ENCODE measurements around the gene NFKB1.

The NFKB1 gene

GRCh38 chr4:102598086-102598761, 97.1 kb downstream of the NFKB1 start:
- DNase-seq (ENCODE audit: insufficient read length, low spot score) (no peak), FAIRE-seq (no peak)
- no peak for TF ChIP-seq CTCF (IDR thresholded peaks at IDR 0.05; ENCODE audit: insufficient read depth, missing control alignments)

DNA sequence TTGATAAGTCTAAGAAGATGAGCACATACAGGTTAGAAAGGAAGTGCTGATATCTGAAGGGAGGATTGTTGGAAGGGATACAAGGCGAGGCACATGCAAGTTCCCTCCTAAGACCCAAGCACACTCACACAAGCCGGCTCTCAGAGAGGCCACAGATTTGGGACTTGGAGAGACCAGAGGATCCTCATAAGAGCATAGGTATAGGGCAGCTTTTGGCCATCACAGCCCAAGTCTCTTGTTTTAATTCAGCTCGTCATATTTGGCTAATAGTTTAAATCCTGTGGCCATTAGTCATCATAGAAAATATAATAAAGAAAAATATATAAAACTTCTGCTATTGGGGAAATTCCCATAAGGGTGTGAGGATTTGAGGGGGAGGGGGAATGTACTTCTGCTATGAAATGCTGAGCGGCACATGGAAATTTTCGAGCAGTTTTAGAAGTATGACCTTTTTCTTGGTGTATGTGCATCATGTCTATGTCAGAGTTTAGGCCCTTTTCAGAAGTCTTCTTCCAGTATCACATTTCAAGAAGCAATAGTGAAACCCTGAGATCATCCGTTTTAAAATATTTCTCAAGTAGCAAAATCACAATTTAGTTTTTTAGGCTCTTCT, 97.7 kb downstream of the NFKB1 start:
- FAIRE-seq: no peak
- TF ChIP-seq CTCF (IDR thresholded peaks at IDR 0.05; ENCODE audit: insufficient read depth, missing control alignments): no peak

GRCh38 chr4:102599455-102599854, 98.3 kb downstream of the NFKB1 start:
- no peak for DNase-seq (ENCODE audit: insufficient read length, low spot score)
- no peak for TF ChIP-seq CTCF (IDR thresholded peaks at IDR 0.05; ENCODE audit: insufficient read depth, missing control alignments)
- no peak for FAIRE-seq

More for the DNA sequence above, 97.7 kb downstream of the NFKB1 start:
- no peak for DNase-seq (ENCODE audit: insufficient read length, low spot score)

- no peak for TF ChIP-seq CTCF (IDR thresholded peaks at IDR 0.05; ENCODE audit: insufficient read depth, missing control alignments)
- DNase-seq (ENCODE audit: insufficient read length, low spot score): no peak
- FAIRE-seq: no peak
These were observed 98.7 kb downstream of the NFKB1 start for GRCh38 chr4:102599886-102600285.

GRCh38 chr4:102600689-102601088, 99.5 kb downstream of the NFKB1 start:
- no peak for FAIRE-seq
- no peak for DNase-seq (ENCODE audit: insufficient read length, low spot score)
- TF ChIP-seq CTCF (IDR thresholded peaks at IDR 0.05; ENCODE audit: insufficient read depth, missing control alignments): no peak

GRCh38 chr4:102601586-102602227, 100.5 kb downstream of the NFKB1 start:
- FAIRE-seq (no peak), DNase-seq (ENCODE audit: insufficient read length, low spot score) (no peak)
- TF ChIP-seq CTCF (IDR thresholded peaks at IDR 0.05; ENCODE audit: insufficient read depth, missing control alignments): no peak

All from D721Med (cell line).